Lower lobe of right lung (tissue), 2 donors: ENCODE measurements around the gene HOXB3. TPM values are rescaled to one million over a fixed set of nuclear protein-coding genes. Genes with fewer than 3 reads are reported as not detected.

ENCODE experiments used
- ATAC-seq, 2 donors: fragments of 200-7000 bp; cut with Tn5 transposase; one replicate each; pipeline ENCODE4 v1.9.1; 2020 to 2022; ENCODE audit warnings: mild to moderate bottlenecking in 2 of 2, moderate library complexity in 2 of 2
- DNase-seq: peaks from one replicate; pipeline ENCODE4 v3.0.0-alpha.2; 2020
- H3K27ac ChIP-seq: fragments of 200-600 bp; one replicate; pipeline ENCODE4 v1.8.0; 2022
- H3K27me3 ChIP-seq: fragments of 200-600 bp; one replicate; pipeline ENCODE4 v1.8.0; 2022; ENCODE audit warnings: low read depth
- H3K36me3 ChIP-seq: fragments of 200-600 bp; one replicate; pipeline ENCODE4 v1.8.0; 2022; ENCODE audit warnings: mild to moderate bottlenecking
- H3K4me1 ChIP-seq: fragments of 200-600 bp; one replicate; pipeline ENCODE4 v1.8.0; 2022
- H3K4me3 ChIP-seq: fragments of 200-600 bp; one replicate; pipeline ENCODE4 v1.8.0; 2022; ENCODE audit warnings: mild to moderate bottlenecking
- H3K9me3 ChIP-seq: fragments of 200-600 bp; one replicate; pipeline ENCODE4 v1.8.0; 2022
- CTCF ChIP-seq: fragments of 200-600 bp; IDR thresholded peaks from one replicate; pipeline ENCODE4 v1.8.0; 2022; ENCODE audit warnings: antibody characterized with exemption, mild to moderate bottlenecking
- intact Hi-C: fragments of 100-400 bp; cut with DNase I; formaldehyde crosslinking; loops from one replicate; pipeline ENCODE4 v1.11.0; 2022
- total RNA-seq: library from RNA; stranded (reverse); fragmentation: NEBNext Ultra II Directional; extraction: Animal tissue kit (Norgen Biotek cat#: 25700); gene quantifications from one replicate; pipeline ENCODE4 v1.2.1, GENCODE V29; 2021
- donor health status: DM: no; HTN: yes; CAD: no; lungs with severe emphysema.

HOXB3 gene
- total RNA-seq, 1 donor from 2014 or later, result 11.3 TPM

- H3K9me3 ChIP-seq, result no peaks in the 10 kb centered on the region
- H3K27ac ChIP-seq, result peak overlapping the region; percentile 86
- peak overlapping the region; percentile 58 for H3K4me3 ChIP-seq
- intact Hi-C loops, result no loop called here
- ATAC-seq (no peak), DNase-seq (no peak)
- H3K4me1 ChIP-seq, result peaks cover 19% of the 10 kb centered on the region
- peaks cover 83% of the 10 kb centered on the region for H3K27me3 ChIP-seq
- TF ChIP-seq CTCF, result no peak
- H3K36me3 ChIP-seq, result no peaks in the 10 kb centered on the region
Measured at GRCh38 chr17:48542698-48543106, 47.3 kb downstream of the HOXB3 start.

DNA sequence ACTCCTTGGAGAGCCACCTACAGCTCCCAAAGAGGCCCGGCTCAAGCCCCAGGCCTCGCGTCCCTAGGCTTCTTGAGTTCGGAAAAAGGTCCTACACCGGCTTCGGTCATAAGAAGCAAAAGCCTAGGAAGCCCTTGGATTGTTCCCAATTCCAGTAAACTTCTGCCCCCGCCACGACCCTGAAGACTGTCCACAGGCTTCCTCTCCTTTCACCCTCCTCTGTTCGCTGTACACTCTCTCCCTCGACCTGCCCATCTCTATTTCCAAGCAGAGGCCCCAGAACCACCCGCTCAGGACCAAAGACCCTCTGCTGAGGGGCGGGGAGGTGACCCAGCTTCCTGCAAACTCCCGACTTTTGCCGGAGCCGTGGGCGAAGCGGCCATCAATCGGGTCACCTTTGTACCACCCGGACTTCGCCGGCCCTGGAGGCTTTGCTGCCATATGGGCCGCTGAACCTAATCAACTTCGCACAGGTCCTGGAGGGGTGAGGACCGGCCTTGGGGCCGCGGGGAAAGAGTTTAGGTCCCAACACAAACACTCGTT, 47.9 kb downstream of the HOXB3 start:
- H3K27ac ChIP-seq, result peak overlapping the region; percentile 86
- peak overlapping the region; percentile 58 for H3K4me3 ChIP-seq
- DNase-seq (no peak), ATAC-seq (peak in 1 of 2 donors; percentile 25)
- H3K9me3 ChIP-seq, result no peaks in the 10 kb centered on the region
- H3K4me1 ChIP-seq, result peaks cover 19% of the 10 kb centered on the region
- H3K27me3 ChIP-seq, result peaks cover 78% of the 10 kb centered on the region
- H3K36me3 ChIP-seq, result no peaks in the 10 kb centered on the region
- intact Hi-C loops, result no loop called here
- no peak for TF ChIP-seq CTCF

GRCh38 chr17:48541577-48542113, 48.4 kb downstream of the HOXB3 start:
- DNase-seq (no peak), ATAC-seq (peak; percentile 59 to 61)
- H3K36me3 ChIP-seq, result no peaks in the 10 kb centered on the region
- H3K27ac ChIP-seq, result peak overlapping the region; percentile 86
- H3K9me3 ChIP-seq, result no peaks in the 10 kb centered on the region
- TF ChIP-seq CTCF, result no peak
- peaks cover 73% of the 10 kb centered on the region for H3K27me3 ChIP-seq
- intact Hi-C loops, result no loop called here
- H3K4me1 ChIP-seq, result peaks cover 15% of the 10 kb centered on the region
- peak overlapping the region; percentile 58 for H3K4me3 ChIP-seq

DNA sequence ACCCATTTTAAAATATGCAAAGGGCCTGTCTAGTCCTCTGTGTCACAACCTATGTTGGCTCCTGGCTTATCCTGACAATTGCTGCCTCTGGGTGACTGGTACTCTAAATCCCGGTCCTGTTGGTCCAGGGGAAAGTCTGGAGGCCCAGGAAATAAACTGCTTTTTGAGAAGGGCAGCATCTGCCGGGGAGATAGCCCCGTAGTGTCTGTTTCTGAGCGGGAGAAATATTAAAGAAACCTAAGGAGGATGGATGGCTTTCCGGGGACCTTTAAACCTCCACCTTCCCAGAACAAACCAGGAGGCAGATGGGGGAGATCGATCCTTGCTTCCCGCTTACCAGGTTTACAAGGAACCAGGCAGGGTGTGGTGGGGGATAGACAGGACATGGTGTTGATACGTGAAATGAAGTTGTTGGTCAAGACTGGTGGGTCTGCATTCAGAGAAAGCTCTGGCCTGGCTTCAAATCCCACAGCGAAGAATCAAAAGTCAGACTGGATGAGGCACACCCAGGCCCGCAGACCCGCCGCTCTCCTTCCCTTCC, 48.9 kb downstream of the HOXB3 start:
- intact Hi-C loops, result no loop called here
- Histone ChIP-seq H3K4me3 (peak overlapping the region; percentile 58), H3K9me3 (no peaks in the 10 kb centered on the region), H3K36me3 (no peaks in the 10 kb centered on the region), H3K4me1 (peaks cover 13% of the 10 kb centered on the region), H3K27me3 (peaks cover 71% of the 10 kb centered on the region), H3K27ac (peak overlapping the region; percentile 86)
- DNase-seq (no peak), ATAC-seq (no peak)
- TF ChIP-seq CTCF, result no peak

- no peaks in the 10 kb centered on the region for H3K36me3 ChIP-seq
- H3K4me1 ChIP-seq, result peaks cover 5% of the 10 kb centered on the region
- H3K9me3 ChIP-seq, result no peaks in the 10 kb centered on the region
- H3K27ac ChIP-seq, result peak overlapping the region; percentile 86
- H3K27me3 ChIP-seq, result peaks cover 68% of the 10 kb centered on the region
- no peak for ATAC-seq
- no peak for TF ChIP-seq CTCF
- intact Hi-C loops, result no loop called here
- DNase-seq, result no peak
- no peak overlapping the region for H3K4me3 ChIP-seq
Measured at GRCh38 chr17:48540213-48540612, 49.8 kb downstream of the HOXB3 start.
